Activated CD8-positive, alpha-beta memory T cell treated with anti-CD3 and anti-CD28 coated beads for 4 hours (primary cell): ENCODE data around the gene NEDD8.
A peak's percentile ranks its signal among the peaks of the same experiment; 100 is the strongest.

Experiments
- DNase-seq, 2 donors: peaks; one replicate each; pipeline ENCODE4 v3.0.0-alpha.2; 2020; ENCODE audit warnings: low read depth in 2 of 2

Gene NEDD8

DNA sequence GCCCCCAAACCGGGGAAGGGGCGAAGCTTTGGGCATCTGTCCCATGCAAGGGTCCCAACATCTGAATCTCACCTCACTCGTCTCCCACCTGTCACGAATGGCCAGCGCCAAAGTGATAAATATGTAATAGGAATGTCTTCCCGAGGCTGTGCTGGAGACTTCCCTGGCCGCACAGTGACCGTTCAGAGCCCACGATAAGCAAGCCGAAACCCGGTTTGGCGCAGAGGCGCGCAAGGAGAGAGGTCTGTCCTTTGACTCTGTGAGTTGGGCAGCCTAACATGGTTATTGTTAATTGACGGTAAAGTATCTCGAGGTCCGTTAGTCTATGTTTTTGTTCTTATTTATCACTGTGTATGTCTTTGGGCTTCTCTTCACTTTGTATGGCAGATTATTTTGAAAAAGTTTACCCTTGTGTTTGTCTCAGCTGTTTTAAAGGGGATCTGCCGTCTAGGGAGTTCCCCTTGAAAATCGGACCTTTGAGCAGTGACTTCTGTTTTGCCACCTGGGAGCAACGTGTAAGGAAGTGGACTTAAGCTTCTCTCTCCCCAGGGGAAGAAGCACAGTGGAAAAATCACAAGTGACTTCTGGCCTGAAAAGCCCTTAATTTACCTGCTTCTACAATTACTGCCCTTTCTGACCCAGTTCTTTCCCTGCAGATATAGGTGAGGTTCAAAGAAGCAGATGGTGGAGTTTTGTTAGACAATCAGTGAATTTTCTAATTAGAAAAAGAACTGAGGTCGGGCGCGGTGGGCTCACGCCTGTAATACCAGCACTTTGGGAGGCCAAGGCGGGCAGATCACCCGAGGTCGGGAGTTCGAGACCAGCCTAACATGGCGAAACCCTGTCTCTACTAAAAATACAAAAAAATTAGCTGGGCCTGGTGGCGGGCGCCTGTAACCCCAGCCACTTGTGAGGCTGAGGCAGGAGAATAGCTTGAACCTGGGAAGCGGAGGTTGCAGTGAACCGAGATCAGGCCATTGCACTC is 35.8 kb downstream of the NEDD8 start:
- DNase-seq, result no peak

DNA sequence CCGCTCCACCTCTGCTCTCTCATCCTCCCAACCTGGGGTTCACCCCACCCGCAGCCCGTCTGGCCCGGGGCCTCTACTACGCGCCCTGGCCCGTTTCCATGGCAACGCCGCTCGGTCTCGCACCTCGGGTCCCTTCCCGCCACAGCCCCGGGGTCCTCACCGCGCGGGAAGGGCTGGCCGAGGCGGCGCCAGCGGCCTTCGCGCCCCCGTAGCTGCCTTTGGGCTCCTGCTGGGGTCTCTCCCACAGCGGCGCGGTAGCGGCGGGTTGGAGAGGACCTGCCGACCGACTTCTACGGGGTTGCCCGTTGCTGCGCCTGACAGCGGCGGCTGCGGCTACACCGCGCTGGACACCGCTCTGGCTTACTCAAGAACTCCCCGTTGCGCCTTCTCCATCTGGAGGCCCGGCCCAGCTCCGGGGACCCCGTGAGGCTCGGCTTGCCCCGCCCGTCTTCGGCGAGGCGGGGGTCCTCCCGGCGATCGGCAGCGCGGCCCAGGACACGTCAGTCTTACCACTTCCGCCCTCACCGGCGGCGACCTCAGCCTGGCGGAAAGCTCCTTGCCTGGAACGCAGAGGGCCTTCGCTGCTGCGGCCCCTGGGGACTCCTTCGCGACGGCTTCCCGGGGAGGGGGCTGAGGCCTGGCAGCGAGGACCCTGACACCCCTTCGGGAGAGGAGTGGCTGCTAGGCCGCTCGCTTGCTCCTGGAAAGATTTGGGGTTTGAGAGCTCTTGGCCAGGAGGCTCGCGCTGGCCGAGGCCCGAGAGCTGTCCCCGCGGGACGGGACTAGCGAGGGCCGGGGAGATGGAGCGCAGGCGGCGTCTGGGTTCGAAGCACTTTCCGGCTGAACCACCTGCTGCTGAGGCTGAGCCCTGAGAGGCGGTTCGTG is 36.7 kb downstream of the NEDD8 start, which contains the start of gene TM9SF1:
TM9SF1 (minus strand) TSS at position 256 of the 885 bp plus-strand sequence. CDS start 422 bp downstream, outside the sequence.
- peak; percentile 72 to 74 for DNase-seq

- DNase-seq, result no peak
These were observed 37.3 kb downstream of the NEDD8 start for GRCh38 chr14:24194873-24195185.

GRCh38 chr14:24194186-24194872 is 37.8 kb downstream of the NEDD8 start:
- DNase-seq, result no peak

- DNase-seq, result no peak
These were observed 39.2 kb downstream of the NEDD8 start for GRCh38 chr14:24192933-24193332.

DNA sequence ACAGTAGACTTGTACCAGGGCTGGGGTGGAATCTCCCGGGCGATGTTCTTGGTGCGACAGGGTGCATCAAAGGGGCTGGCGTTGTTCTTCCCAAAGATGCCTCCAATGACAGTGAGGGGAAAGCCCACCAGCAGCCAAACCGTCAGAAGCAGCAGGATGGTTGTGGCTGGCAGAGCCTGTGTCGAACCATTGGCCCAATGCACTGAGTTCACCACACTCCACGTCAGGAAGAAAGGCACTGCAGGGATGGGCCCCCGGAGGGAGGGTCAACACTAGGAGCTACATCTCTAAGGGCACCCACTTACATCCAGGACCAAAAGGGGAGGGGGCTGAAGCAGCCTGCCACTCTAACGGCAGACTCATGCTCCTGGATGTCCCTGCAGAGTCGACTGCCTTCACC is 41.8 kb downstream of the NEDD8 start:
- no peak for DNase-seq

- no peak for DNase-seq
These were observed 42.7 kb downstream of the NEDD8 start for GRCh38 chr14:24189460-24189859.

- no peak for DNase-seq
These were observed 43.1 kb downstream of the NEDD8 start for GRCh38 chr14:24189059-24189375.

DNA sequence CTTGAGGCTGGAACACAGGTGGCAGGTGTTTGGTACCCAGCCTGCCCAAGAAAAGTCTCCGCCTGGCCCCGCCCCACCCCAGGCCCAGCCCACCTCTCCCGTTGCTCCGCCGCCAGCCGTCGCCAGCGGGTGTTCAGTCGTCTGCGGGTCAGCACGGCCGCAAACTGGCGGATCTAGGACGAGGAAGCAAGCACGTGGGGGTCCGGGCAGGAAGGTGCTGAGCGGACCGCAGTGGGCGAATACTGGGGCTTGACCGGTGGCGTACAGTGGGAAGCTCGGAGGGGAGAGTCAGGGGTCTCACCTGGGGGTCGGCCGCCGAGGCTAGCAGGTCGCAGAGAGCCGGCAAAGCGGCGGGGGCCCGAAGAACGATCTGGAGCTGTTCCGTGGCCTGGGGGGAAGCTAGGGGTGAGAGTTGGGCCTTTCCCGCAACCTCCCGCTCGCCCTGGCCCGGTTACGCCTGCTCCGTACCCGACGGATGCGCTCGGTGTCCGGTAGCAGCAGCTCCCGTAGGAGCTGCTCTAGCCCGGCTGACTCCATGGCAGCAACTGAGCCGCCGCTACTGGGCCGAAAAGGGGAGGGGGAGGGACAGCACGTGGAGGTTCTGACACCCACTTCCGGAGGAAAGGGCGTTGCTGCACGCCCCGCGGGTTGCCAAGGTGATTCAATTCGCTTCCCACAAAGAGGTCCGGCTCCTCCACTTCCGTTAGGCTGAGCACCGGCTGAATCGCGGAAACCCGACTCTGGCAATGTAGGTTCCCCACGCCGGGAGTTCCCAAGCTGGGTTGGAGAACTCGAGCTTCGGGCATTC is 43.7 kb downstream of the NEDD8 start, which contains the start of gene IPO4:
IPO4 (minus strand) TSS at position 566 of the 808 bp plus-strand sequence; CDS start at position 537, 29 bp downstream.
- peak; percentile 92 to 94 for DNase-seq

DNA sequence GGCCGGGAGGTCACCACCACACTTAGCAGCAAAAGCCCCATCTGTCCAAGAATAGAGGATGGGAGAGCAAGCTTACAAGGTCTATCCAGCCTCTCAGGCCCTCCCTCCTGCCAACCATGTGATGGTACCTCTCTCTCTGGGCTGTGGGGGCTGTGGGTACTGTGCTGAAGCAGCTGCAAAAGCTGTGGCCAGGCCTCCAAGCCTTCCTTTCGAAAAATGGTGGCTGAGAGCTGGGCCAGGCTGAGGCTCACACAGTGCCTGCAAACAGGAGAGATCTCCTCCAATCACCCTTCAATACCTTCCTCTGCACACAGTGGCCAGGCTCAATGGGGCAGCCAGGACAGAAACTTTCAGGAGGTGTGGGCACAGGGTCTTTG is 44.6 kb downstream of the NEDD8 start:
- DNase-seq, result no peak

DNA sequence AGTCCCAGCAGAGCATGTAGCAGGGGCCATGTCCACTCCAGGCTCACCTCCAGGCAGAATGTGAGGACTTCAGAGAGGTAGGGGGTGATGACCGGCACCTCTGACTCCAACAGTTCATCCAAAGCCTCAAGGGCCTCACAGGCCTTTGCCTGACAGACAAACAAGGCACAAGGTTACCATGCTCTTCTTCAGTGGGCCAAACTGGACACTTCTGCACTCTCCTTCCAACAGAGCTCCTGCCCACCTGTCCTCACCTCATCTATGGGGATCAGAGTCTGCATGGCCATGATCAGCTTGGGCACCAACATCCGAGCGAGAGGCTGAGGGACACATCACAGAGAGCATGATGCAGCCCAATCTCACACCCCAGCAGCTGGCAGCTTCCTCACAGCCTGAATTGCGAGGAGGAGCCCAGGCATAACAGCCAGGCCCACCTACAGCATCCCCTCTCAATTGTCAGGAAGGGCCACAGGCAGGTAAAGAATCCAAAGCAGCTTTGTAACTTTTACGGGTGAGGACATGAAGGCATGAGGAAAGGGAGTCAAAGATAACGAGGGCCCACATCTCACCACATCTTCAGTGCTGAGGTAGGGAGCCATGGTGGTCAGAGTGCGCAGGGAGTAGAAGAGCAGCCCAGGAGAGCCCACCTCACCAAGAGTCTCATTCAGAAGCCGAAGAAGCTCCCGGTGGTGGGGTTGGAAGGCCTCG is 45.2 kb downstream of the NEDD8 start:
- DNase-seq, result no peak

DNA sequence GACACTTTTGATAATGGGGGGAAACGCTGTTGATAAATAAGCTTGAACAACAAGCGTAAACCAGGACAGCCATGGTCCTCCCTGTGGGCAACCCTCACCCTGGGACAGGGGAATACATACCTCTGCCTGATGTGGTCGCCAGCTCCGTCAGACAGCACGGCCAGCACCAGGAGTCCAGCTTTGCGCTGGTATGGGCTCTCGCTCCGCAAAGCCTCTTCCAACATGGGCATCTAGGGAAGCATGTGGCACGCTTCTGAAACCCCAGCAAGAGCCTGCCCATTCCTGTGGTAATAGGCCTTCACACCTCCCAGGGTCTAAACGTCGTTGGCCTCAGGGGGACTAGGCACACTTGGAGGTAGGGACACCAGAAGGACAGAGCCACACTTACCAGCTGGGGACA is 46.4 kb downstream of the NEDD8 start:
- no peak for DNase-seq

GRCh38 chr14:24185026-24185425 is 47.1 kb downstream of the NEDD8 start:
- no peak for DNase-seq

- DNase-seq, result no peak
These were observed 47.8 kb downstream of the NEDD8 start for GRCh38 chr14:24184104-24184970.

GRCh38 chr14:24183014-24183481 is 49.1 kb downstream of the NEDD8 start:
- no peak for DNase-seq

DNA sequence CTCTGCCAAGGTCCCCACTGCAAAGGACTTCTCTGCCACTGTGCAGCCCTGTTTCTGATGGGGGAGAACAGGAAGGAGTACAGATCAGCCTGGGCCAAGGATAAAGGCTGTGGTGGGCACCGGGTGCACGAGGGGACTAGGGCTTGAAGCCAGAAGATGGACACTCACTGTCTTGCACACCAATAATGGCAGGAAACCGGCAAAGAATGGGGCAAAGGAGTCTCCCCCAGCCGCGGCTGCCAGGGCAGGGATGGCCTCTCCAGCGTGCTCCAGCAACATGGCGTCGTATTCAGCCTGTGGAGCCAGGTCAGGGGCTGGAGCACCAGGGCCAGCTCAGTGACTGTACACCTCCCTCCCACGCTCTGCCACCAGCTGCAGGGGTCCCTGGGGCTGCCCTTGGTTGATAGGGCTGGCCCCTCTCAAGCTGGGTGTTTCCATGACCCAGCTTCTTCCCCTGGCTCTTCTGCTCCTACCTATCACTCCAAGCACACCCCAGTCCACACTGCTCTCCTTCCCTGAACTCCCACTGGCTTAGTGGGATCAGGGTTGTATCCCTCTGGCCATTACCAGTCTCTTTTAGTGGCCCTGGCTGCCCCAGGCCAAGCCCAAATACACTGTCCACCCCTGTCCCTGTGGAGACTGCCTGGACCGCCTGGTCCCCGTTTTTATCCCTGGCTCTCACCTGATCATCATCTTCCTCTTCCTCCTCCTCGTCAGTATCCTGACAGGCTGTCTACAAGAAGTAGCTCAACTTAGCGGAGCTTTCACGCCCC is 49.9 kb downstream of the NEDD8 start:
- DNase-seq, result no peak

- no peak for DNase-seq
These were observed 50.6 kb downstream of the NEDD8 start for GRCh38 chr14:24181371-24182077.
